GM19328 (cell line): ENCODE results near the gene TTC16.

Experiments used
- ATAC-seq: cut with Tn5 transposase; IDR thresholded peaks from one replicate; pipeline ENCODE4 v1.9.1; 2021; ENCODE audit warnings: mild to moderate bottlenecking, moderate library complexity; ENCODE audit not compliant: unreplicated experiment

TTC16 gene

DNA sequence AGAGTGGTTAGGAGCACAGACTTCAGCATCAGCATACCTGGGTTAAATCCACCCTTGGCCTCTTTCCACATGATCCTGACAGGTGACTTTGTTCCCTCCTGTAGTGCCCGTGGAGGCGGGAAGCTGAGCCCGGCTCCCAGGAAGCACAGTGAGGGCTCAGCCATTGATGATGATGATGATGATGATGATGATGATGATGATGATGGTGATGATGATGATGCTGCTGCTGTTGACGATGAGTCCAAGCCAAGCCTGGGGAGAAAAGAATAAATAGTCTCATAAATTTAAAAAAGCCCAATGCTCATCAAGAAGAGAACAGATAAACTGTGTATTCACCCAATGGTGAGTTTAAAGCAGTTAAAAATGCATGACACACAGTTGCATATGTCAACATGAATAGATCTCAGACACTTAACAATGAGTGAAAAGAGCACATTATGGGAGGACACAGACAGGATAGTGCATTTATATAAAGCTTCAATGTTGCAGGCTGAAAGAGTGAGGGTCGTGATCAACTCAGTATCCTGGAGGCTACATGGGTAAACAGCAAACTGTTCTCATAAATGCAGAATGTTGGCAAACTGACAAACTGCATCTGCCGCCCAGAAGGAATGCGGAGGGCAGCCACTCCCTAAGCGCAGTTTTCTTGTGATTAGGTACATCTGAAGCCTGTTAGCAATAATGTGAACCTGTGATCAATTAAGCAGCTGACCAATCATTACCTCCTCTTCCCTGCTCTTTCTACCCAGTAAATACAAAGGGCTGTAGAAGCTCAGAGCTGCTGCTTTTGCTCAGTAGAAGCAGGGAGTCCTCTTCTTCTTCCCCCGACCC lies 20.8 kb upstream of the TTC16 start:
- no peak for ATAC-seq

DNA sequence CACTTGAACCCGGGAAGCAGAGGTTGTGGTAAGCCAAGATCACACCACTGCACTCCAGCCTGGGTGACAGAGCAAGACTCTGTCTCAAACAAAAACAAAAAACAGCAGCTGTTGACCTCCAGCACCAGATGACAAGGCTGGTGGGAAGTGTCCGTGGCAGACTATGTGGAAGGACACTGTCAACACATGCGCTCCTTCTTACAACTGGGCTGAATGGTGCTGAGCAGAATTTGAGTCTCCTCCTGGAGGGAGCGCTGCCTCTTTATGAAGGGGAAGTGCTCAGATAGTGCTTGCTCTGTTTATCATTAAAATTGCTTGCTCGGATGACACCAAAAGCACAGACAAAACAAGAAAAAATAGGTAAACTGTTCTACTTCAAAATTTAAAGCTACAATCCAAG lies 18.3 kb upstream of the TTC16 start:
- ATAC-seq, result no peak

DNA sequence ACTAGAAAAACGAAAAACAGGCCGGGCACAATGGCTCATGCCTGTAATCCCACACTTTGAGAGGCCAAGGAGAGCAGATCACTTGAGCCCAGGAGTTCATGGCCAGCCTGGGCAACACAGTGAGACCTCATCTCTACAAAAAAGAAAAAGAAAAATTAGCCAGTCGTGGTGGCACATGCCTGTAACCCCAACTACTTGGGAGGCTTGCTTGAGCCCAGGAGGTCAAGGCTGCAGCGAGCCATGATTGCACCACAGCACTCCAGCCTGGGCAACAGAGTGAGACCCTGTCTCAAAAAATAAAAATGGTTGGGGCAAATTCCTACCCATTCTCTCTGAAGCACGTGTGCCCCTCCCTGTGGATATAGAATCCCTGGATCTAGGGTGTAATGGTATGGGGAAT lies 17.5 kb upstream of the TTC16 start:
- no peak for ATAC-seq

DNA sequence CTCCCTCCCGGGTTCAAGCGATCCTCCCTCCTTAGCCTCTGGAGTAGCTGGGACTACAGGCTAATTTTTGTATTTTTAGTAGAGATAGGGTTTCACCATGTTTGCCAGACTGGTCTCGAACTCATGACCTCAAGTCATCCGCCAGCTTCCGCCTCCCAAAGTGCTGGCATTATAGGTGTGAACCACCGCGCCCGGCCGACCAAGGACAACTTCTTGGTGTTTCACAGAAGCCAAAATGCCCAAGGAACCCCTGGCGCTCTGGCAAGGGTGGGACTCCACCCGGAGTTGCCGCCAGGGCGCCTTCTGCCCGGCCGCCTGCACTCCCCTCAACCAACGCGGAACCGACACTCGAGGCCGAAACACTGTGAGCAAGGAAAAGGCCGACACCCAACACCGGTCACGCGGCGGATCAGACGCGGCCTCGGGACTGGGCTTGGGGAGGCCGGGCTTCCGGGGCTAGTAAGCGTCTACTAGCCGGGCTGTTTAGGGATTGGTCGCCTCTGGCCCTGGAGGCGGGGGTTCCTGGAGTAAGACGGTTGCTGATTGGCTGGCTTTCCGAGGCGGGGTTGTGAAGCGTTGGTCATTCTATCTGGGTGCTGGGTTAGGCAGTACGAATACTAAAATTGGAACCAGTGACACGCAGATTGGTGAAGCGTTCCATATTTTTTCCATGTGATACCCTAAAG lies 16.8 kb upstream of the TTC16 start:
- ATAC-seq, result peak; percentile 91

DNA sequence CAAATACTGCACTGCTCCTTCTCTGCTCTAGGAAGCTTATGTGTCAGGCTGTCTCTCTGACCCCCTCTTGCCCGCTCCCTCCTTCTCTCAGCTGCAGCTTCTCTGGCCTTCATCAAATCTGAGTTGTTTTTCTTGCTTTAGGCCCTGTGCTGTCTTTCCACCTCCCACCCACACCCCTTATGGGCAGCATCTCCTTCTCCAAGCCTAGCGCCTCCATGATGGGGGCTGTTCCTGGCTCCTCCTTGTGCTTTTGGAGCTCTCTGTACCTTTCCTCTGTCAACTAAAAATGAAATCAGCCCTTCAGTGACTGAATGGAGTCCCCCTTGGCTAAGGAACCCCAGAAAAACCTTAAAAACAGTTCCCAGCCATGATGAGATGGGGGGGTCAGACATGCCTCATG lies 15.7 kb upstream of the TTC16 start:
- no peak for ATAC-seq

DNA sequence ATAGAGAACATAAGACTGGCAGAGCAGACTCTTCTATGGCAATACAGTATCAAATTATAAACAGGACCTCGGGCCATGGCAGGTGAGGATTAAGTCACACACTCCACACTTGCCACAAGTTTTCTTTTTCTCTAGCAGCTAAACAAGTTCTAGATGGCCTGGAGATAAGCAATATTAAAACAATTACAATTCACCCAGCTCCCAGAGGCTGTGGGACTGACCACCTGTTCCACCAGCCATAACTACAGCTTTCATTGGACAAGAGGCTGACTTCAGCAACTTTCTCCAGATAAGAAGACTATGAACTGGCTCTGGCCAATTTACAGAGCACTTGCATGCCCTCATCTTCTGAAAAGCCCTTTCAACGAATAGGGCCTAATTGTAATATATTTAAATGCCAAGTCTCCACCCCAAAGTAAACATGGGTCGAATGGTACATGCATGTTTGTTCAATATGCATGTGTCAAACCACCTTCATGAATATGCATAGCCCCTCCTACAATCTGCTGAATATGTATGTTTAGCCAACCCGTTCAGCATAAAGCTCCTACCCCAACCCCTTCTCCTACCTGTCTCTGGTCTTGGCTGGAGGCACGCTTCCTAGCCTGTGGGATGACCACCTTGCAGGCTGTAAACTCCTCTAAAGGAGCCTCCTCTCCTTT lies 15.2 kb upstream of the TTC16 start:
- ATAC-seq, result no peak

DNA sequence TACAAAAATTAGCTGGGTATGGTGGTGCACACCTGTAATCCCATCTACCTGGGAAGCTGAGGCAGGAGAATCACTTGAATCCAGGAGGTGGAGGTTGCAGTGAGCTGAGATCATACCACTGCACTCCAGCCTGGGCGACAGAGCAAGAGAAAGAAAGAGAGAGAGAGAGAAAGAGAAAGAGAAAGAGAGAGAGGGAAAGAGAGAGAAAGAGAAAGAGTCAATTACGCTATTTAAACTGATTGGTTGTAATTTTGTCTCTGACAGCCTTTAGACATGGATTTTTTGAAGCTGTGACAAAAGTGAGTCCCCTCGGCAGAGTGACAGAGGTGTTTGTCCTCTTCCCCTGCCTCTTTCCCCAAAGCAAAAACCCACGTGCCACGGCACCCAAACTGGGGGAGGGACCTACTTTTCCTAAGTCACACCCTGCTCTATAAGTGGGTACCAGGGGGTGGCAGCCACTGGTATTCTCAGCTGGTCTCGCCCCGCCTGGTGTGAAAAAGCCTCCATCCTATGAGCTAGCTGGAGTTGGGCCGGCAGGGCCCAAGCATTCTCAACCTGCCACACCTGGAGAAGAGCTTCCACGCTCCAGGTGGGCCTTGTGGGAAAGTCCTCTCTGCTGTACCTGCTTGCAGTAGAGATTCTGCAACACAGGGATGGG lies 12.5 kb upstream of the TTC16 start:
- ATAC-seq, result no peak

DNA sequence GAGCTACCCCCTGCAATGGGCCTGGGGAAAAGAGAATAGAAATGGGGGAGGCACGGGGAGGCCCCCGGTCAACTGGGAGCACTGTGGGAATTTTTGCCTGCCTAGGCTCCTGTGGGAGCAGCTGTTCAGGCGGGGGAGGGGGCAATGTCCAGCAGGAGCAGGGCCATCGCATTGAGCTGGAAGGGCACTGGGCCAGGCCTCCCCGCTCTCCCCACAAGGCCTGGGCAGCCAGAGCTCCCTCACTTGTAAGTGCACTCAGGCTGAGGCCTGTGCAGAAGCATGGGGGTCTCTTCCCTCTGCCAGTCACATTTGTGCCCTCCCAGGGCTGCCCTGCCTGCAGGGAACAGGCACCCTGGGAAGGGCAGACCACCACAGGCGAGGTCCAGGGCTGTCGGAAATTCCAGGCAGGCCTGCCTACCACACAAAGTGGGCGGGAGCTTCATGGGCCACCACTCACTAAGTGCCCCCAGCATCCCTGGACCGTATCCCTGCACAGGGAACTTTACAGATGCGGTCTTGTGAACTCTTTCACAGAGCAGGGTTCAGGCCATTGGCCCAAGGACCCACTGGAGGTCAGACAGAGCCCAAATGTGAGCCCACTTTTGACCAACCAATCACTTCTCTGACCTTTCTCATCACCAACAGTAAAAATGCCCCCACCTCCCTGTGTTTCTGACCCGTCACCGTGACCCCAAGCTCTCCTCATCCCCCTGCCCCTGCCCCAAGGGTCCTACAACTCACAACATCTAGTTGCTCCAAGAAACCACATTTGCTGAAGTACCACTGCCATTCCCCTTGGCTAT lies 10.1 kb upstream of the TTC16 start:
- no peak for ATAC-seq

DNA sequence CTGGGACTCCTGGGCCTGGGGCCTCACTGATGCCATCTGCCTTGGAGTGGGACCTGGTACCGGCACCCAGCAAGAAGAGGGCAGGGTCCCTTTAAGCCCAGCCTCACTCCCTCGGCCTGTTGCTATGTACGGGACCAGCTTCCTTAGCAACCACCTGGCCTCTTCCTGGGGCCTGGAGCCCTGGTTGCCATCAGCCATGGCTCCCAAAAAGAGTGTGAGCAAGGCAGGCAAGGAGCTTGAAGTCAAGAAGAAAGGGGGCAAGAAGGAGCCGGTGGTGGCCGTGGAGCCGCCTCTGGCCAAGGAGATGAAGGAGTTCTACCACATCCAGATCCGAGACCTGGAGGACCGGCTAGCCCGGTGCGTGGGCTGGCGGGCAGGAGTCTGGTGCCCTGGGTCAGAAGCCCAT lies 9.0 kb upstream of the TTC16 start, which contains the start of gene CFAP157:
Gene CFAP157, plus strand, starts transcription at position 153 of the 406 bp plus-strand sequence. Its CDS starts 44 bp downstream, at position 197.
- no peak for ATAC-seq

DNA sequence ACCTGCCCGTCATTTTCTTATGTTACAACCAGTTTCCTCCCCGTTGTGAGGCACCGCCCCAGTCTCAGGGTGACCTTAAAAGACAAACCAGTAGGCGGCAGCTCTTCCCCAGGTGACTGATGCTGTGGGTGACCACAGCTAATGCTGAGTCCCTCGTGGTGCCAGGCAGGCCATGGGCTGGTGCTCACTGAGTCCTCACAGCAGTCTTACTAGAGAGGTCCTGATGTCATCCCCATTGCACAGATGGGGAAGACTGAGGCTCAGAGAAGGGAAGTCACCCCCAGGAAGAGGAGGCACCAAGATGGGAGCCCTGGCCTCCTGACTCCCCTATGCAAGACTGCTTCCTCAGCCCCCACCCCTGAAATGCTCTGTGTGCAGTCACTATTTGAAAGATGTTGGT lies 8.1 kb upstream of the TTC16 start:
- no peak for ATAC-seq

DNA sequence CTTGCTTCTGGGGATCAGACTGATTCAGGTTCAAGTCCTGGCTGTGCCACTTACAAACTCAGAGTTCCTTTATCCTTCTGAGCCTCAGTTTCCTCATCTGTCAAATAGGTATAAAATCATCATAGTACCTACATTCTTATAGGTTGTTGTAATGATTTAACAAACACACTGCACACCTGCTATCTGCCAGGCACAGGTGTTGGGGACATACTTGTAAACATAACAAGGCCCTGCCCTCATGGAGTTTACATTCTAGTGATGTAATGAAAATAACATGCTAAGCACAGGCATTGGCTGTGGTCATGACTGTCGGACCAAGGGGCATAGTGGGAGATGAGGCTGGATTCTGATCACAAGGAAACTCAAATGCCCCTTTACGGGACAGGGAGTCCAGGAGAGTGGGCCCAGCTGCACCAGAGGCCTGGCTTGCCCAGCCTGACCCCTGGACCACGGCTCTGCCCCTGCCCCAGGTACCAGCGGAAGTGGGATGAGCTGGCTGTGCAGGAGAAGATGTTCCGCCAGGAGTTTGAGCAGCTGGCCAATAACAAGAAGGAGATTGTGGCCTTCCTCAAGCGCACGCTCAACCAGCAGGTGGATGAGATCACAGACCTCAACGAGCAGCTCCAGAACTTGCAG lies 6.8 kb upstream of the TTC16 start:
- ATAC-seq, result no peak

DNA sequence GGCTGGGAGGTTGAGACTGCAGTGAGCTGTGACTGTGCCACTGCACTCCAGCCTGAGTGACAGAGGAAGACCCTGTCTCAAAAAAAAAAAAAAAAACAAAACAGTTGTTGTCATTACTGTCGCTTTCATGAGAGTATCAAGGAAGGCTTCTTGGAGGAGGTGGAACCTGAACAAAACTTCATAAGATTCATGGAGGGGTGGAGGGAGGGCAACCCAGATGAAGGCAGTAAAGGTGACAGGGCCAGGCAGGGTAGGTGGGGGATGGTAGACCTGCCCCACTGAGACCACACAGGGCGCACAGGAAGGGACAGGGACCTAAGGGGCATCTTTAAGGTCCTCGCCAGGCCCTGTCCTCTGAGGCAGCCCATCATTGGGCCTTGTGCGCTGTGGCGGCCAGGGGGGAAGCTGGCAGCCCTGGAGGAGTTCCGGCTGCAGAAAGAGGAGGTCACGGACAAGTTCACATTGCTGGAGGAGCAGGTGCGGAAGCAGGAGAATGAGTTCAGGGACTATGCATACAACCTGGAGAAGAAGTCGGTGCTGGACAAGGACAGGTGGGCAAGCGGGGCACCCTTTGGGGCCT lies 5.6 kb upstream of the TTC16 start:
- no peak for ATAC-seq

DNA sequence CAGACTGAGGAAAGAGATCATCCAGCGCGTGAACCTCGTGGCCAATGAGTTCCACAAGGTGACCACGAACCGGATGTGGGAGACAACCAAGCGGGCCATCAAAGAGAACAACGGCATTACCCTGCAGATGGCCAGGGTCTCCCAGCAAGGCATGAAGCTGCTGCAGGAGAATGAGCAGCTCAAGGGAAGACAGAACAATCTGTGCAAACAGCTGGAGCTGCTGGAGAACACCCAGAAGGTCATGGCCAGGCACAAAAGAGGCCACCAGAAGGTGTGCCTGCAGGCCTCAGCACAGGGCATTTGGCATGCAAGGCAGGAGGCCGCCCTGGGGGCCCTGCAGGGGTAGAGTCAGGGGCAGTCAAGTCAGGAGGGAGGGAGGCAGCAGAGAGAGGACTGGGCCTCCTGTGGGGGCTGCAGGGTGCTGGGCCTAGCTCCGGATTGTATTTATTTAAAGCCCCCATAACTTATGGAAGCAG lies 4.6 kb upstream of the TTC16 start:
- no peak for ATAC-seq

DNA sequence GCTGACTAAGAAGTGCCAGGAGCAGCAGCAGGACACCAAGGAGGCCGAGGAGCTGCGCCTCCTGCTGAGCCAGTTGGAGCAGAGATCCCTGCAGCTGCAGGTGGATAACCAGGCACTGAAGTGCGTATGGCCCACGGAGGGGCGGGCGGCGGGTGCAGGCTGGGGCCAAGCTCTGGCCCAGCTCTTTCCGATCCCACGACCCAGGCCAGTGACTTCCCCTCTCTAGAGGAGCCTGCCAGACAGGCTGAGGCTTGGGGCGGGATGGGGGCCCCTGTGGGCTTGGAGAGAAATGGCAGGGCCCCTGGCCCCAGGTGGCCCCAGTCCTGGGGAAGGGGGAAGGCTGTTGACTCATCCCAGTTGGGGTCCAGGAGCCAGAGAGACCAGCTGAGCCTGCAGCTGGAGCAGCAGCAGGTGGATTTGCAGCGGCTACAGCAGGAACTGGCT lies 4.0 kb upstream of the TTC16 start:
- ATAC-seq, result no peak

DNA sequence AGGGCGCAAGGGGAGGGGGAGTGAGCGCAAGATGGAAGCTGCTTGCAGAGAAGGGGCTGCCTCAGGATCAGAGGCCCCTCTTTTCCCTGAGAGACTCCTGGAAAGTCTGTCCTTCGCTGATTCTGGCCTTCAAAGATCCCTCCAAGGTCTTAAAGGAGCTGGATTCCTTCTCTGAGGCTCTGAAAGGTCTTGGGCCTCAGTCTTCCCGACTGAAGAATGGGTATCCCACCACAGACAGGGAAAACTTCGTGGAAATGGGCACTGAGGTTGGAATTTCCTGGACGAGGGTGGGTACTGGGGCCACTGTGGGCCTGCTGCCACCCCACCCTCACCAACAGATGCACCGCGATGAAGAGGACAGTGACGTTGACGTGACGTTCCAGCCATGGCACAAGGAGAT lies 3.5 kb upstream of the TTC16 start:
- ATAC-seq, result no peak

DNA sequence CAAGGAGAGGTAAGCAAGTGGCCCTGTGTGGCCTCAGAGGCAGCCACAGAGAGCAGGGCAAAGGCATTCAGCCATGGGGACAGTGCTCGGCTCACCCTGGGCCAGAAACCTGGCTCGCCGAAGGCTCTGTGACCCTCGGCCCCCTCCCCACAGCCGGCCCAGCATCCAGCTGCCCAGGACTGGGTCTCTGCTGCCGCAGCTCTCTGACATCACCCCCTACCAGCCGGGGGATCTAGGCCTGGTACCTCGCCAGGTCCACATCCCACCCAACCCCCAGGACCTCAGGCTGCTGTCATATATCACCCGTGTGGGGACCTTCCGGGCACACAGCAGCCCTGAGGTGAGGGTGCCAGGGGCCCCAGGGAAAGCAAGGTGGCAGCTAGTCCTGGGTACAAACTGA lies 3.0 kb upstream of the TTC16 start:
- no peak for ATAC-seq

DNA sequence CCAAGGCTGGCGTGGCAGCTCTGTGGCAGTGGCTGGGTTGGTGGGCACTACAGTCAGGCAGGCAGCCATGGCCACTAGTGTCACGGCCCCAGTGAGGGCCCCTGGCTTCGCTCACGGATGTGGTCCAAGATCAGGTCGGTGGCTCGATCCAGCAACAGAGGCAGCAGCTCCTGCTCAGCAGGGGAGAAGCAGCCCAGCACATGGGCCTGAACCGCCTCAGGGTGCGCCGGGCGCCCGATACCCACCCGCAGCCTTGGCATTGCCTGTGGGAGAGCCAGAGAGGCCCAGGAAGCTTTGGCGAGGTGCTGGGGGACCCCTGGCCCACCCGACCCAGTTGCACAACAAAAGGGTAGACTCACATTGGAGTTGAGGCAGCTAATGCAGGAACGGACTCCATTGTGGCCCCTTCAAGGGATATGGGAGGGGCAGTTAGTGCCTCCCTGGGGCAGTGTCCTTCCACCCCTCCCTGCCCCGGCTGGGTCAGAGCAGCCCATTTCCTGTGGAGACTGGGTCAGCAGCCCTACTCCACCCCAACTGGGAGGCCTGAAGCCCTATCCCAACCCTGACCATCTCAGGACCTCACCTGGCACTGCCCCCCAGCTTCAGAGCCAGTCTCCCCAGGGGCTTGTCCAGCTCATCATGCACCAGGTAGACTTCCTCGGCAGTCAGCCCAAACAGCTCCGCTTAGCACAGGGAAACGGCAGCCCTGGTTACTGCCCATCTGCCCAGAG lies 1.7 kb upstream of the TTC16 start:
- ATAC-seq, result no peak

DNA sequence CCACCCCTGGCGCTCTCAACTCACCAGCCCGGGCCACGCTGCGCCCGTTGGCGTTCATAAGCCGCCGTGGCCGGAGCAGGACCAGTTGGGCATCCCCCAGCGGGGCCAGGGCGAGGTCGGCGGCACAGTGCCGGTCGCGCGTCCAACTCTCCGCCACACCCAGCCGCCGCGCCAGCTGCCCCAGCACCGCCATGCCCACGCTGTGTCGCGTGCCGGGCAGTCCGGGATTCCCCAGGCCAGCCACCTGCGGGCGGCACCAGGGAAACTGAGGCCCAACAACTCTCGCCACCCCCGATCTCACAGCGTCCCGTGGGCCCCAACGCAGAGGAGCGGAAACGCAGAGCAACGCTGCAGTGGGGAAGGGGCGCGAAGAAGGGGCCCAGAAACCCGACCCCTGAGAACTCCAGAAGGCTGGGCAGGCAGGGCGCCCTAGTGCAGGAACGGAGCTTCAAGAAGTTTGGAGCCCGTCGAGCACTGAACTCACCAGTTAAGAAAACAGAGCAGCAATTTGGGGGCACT lies 869 bp upstream of the TTC16 start:
- no peak for ATAC-seq

DNA sequence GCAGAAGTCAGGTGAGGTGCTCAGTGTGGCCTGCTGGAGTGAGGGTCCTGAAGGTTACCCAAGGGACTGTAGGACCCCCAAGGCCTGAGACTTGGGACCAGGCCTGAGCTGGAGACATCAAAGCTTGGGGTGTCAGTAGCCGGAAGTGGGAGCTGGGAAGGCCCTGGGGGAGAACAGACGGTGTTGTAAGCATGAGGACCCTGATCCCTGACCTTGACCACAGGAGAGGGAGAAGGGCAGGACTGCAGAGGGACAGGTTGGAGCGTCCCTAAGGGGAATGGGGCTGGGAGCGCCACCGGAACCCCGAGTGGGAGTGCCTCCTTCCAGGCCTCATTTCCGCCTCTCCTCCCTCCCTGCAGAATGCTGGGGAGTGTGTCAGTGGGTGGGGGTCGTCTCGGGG lies 533 bp downstream of the TTC16 start:
- no peak for ATAC-seq
